Stimulated activated CD8-positive, alpha-beta memory T cell treated with anti-CD3 and anti-CD28 coated beads, Interleukin-2, amount 100 ng/mL, for 1 hour (primary cell): ENCODE data around the gene LUZP2.

ENCODE experiments used
- DNase-seq, 2 donors: peaks; one replicate each; pipeline ENCODE4 v3.0.0-alpha.2; 2020; ENCODE audit warnings: low read depth in 2 of 2

Gene LUZP2

DNA sequence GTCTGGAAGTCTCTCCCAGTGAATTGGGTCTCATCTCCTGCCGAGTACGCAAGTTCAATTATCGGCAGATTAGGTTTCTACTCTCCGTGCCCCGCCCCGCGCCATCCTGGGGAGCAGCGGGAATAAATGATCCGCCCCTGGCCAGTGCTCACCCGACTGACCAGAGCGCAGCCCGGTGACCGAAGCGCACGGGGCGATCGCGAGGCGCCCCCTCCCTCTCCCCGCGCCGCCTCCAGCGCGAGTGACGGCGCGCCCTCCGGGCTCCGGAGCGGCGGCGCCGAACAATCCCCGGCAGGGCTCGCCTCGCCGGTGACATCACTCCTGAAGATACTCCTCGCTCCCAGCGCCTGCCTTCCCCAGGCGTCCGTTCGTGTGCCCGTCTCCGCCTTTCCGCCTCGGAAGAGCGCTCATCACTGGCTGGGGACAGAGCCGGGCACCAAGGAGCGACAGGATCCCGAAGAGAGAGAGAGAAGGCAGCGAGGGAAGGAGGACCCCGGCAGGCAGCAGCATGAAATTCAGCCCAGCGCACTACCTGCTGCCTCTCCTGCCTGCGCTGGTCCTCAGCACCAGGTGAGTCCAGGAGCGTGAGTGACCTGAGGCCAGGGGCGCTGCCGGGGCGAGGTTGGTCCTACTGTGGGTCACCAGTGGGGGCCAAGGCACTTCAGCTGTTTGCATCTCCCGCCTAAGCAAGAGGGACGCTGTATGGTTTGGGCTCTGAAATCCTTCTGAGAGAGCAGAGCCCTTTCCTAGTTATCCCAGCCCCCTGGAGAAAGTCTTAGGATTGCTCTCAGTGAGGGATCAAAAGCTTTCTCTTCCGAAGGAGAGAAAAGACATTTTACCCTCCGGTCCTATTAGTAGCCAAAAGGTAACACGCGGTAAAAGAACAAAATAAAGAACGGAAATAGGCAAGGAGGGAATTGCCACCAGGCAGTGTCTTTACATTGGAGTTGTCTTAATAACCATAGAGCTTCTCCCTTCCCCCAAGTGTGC lies at the start of gene LUZP2:
LUZP2 (plus strand) TSS at position 318 of the 990 bp plus-strand sequence.
- no peak for DNase-seq

DNA sequence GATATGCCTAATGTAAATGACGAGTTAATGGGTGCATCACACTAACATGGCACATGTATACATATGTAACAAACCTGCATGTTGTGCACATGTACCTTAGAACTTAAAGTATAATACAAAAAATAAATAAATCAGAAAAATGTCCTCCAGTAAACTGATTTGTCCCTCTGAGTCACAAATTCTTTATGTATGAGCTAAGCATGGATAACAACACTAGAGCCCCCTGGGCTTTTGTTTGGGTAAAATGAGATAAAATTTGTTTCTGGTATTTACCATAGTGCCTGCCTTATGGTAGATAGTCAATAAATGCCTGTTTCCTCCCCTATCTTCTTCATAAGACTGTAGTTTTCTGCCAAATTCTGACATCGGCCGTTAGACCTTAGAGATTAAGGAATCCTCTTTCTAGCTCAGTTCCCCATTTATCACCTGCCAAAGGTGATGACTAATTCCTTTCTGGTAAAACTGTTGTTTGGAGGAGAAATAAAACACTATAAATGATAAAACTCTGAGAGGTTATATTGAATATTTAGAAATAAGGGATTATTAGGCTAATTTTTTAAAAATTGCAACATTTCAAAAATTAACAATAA lies 43.6 kb upstream of the LUZP2 start:
- no peak for DNase-seq

DNA sequence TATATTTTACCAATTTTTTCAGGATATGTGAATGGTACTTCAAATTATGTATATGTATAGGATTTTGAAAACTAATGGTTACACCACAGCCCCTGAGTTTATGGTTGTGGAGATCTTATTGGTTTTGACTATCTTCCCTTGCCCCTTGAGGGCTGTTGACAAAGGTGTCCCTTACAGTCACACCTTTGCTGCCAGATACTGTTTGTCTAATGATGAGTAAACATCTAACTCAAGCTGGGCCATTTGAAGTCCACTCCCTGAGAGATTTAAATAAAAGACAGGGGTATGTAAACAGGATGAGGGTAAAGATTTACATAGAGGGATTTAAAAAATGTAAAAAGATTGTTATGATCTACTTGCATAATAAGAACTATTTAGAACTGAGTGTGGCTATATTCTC lies 38.9 kb upstream of the LUZP2 start:
- DNase-seq: no peak

GRCh38 chr11:24470431-24470830 lies 26.4 kb upstream of the LUZP2 start:
- no peak for DNase-seq

DNA sequence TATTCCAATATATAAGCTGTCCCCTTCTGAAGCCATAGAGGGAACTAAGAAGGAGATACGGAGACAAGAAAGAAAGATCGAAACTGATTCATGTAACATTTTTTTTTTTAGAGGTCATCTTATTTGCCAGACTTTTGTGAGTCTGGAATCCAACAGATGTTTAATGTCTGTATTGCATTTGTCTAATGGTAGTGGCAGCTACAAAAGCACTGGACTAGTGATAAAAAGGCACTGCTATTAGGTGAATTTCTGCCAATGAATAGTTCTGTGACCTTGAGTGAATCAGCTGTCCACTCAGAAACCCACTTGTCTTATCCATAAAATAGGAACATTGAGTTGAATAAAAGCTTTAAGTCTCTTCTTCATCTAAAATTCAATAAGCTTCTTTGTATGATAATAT lies 25.8 kb upstream of the LUZP2 start:
- no peak for DNase-seq

DNA sequence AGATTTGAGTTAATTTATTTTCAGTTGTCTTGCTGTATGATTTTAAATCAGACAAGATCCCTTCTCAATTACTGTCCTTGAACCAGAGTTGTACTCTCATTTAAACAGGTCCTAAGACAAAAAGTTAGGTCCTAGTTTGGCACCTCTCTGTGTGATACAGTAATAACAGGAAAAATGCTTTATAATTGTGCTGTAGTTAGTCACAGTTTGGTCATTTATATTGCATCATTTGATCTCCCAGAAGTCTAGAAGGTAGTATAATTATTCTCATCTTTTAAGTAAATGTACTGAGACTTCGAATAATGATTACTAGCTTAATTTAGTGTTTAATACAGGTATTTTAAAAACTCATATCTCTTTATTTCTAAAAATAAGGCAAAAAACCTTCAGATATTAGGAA lies 18.1 kb upstream of the LUZP2 start:
- no peak for DNase-seq

GRCh38 chr11:24489477-24489876 lies 7.4 kb upstream of the LUZP2 start:
- no peak for DNase-seq

DNA sequence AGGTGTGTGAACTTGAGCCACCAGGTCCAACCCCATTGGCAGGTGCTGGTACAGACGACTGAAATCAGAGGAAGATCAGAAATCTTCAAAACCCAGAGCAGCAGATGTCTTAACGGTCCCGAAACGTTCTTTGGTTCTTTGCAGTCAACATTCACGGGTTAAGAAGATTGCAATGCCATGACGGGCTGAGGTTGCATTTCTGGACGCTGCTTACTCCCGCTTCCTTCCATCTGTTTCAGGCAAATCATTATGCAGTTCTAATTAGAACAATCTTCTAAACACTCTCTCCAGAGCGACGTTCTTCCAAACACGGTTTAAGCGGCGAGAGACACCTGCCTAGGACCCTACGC lies 492 bp upstream of the LUZP2 start:
- no peak for DNase-seq

GRCh38 chr11:24497831-24498230 lies 978 bp downstream of the LUZP2 start:
- DNase-seq: no peak

DNA sequence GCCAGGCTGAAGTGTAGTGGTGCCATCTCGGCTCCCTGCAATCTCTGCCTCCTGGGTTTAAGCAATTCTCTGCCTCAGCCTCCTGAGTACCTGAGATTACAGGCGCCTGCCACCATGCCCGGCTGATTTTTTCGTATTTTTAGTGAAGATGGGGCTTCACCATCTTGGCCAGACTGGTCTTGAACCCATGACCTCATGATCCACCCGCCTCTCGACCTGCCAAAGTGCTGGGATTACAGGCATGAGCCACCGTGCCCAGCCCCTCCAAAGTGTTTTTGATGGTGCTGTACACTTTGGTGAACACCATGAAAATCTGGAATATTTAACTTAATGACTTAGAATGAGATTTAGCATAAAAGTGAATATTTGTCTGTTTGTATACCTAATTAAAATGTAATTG lies 5.6 kb downstream of the LUZP2 start:
- DNase-seq: no peak

- no peak for DNase-seq
These were observed 12.3 kb downstream of the LUZP2 start for GRCh38 chr11:24509114-24509513.

GRCh38 chr11:24511511-24511910 lies 14.7 kb downstream of the LUZP2 start:
- DNase-seq: no peak

DNA sequence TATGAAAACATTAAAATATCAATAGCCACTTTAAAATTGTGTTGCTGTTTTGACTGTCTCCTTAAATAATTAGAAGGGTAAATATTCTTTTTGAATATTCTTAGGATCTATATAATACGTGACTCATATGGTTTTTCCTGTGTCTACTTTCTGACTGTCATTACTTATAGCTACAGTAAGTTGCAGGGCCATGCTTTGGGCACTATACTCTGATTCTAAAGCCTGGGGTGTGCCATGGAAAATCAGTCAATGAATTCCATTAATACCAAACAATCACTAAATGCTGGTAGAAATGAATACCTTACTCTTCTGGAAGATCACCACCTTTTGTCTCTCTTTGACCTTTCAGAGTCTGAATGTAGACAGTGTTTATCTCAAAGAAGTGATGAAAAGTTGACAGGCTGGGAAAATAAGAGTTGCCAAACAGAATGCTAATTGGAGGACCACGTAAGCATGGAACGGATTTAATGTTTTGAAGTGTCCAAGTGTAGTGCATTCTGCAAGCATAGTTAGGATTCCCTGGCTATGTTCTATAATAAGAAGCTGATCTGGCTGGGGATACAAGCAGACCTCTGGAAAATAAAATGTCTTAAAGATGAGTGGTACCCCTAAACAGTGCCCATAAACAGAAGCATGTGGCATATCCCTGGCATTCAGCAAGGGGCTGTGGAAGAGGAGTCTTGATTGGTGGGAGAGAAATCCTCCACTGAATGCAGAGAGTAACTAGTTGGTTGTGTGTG lies 16.8 kb downstream of the LUZP2 start:
- DNase-seq: no peak

DNA sequence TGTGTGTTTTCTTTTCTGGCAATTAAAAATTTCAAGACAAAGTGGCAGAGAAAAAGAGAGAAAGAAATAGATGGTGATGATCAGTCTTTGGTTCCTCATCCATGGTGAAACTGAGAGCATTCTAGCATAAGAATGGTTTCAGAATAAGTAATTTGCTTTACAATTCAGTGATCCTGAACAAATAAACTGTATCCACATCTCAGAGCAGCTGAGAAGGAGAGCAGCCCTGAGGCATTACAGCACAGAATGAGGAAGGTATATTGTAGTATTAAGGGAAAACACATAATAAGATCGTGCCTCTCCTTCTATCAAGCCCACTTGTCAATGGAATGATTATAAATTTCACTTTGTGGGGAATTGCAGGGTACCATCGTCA lies 17.4 kb downstream of the LUZP2 start:
- DNase-seq: no peak

DNA sequence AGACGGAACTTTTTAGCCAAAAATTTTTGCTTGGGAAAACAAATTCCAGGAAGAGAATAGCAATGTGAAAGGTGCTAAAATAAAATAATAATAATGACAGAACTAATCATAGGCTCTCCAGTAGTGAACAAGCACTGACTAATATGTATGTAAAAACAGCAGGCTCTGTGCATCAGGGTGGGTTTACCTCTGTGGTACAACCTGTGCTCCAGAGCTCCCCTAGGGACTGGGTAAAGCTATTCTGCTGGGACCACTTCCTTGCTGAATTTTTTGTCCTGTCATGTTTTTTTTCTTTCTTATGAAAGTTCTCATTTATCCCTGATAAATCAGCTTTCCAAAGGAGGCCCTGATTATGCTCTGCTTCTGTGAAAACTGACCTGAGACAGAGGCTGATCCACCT lies 18.8 kb downstream of the LUZP2 start:
- no peak for DNase-seq

DNA sequence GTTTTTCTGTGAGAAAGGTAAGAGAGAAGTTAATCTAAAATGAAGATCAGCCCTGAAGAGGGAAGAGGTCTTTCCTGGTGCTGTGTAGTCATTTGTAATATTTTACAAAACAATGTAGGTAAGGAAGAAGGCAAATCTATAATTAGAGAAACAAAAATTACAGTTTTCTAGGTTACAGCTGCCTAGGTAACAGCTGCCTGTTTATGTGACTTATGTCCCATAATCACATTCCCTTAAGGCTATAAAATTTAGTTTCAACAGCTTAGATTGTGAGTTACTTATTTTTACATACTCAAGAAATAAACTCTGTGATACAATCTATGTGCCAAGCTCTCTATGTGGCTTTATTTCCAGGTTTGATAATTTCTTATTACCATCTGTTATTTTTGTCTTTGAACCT lies 19.8 kb downstream of the LUZP2 start:
- DNase-seq: no peak

- no peak for DNase-seq
These were observed 24.7 kb downstream of the LUZP2 start for GRCh38 chr11:24521601-24522000.

GRCh38 chr11:24524156-24524555 lies 27.3 kb downstream of the LUZP2 start:
- no peak for DNase-seq

DNA sequence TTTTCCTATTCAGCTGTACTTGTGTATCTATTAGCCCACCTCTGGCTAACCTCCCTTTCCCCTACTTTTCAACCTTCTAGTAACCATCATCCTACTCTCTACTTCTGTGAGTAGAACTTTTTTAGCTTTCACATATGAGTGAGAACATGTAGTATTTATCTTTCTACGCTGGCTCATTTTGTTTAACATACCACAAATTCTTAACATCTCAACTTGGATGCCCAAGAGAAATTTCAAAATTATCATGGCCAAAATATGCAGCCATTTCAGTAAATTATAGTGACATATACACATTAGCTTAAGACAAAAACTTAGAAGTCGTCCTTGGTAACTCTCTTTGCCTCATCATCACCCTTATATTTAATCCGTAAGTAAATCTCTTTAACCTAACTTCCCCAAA lies 34.7 kb downstream of the LUZP2 start:
- no peak for DNase-seq

- no peak for DNase-seq
These were observed 46.9 kb downstream of the LUZP2 start for GRCh38 chr11:24543771-24544170.

DNA sequence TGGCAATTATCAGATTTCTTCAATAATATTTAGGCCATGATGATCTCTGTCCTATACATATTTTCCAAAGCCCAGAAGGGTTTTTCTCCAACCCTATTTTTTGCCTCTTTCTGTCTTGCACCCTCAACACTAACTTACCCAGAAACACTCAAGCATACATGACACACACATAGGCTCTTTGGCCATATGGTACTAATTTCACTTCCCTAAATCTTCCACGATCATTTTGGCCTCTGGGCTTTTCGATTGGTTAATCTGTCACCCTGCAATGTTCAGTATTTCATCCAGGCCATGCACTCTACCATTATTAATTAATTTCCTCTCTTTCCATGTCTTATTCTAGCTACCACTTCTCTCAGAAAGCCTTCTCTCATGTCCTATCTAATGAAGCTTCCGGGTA lies 59.8 kb downstream of the LUZP2 start:
- no peak for DNase-seq

DNA sequence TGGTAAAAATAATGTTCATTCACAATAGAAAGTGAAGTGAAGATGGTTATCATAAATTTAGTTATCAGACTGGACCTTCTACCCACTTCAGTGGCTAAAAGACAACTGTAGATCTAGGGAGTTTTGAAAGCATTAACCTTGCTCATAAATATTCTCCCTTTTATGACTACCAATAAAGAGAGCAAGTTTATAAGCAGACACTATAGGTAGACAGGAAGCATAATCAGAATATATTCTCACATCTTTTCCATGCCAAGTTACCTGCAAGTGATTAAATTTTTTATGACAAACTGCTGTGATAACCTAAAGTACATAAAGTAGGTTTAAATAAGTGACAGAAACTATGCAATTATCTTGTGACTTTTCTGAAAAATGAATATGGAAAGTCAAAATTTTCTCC lies 62.5 kb downstream of the LUZP2 start:
- DNase-seq: no peak

GRCh38 chr11:24560324-24560723 lies 63.5 kb downstream of the LUZP2 start:
- no peak for DNase-seq
